Measurements from ENCODE around the gene C1orf74.

Gene C1orf74

GRCh38 chr1:209746451-209747165 lies 37.8 kb downstream of the C1orf74 start:
- DNase-seq (ENCODE audit: low read depth), result no peak

- peak; percentile 78 for DNase-seq (ENCODE audit: low read depth)
Measured at GRCh38 chr1:209743145-209743482, 41.2 kb downstream of the C1orf74 start.

GRCh38 chr1:209742409-209743144 lies 41.8 kb downstream of the C1orf74 start:
- DNase-seq (ENCODE audit: low read depth), result peak; percentile 81

- DNase-seq (ENCODE audit: low read depth), result no peak
Measured at GRCh38 chr1:209741889-209742288, 42.5 kb downstream of the C1orf74 start.

DNA sequence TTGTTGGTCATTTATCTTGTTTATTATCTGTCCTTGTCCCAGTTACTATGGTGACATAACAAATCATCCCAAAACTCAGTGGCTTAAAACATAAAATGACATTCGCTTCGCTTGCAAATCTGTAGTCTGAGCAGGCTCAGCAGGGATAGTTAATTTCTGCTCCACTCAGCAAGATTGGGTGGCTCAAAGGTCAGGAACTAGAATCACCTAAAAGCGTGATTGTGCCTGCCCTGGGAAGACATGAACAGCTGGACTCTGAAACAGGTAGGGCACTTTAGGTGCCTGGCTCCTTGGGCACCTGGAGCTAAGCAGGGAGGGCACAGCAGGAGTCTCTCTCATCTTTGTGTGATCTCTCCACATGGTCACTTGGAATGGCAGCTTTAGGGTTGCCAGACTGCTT lies 43.2 kb downstream of the C1orf74 start:
- DNase-seq (ENCODE audit: low read depth), result no peak

DNA sequence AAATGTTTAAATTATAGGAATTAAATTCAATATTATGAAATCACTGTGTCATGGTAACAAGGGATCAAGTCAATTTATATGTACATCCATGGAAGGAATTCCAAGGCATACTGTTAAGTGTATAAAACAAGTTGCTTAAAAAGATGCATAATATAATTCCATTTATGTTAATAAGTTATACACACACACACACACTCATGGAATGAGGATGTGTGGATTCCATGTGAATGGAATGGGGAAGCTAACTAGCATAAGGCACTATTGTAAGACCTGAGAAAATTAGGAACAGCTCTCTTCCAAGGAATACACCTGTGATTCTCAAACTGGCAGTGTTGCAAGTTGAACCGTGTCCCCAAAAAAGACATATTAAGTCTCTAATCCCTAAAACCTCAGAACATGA lies 46.1 kb downstream of the C1orf74 start:
- DNase-seq (ENCODE audit: low read depth), result no peak

- no peak for DNase-seq (ENCODE audit: low read depth)
Measured at GRCh38 chr1:209737118-209737505, 47.2 kb downstream of the C1orf74 start.

DNA sequence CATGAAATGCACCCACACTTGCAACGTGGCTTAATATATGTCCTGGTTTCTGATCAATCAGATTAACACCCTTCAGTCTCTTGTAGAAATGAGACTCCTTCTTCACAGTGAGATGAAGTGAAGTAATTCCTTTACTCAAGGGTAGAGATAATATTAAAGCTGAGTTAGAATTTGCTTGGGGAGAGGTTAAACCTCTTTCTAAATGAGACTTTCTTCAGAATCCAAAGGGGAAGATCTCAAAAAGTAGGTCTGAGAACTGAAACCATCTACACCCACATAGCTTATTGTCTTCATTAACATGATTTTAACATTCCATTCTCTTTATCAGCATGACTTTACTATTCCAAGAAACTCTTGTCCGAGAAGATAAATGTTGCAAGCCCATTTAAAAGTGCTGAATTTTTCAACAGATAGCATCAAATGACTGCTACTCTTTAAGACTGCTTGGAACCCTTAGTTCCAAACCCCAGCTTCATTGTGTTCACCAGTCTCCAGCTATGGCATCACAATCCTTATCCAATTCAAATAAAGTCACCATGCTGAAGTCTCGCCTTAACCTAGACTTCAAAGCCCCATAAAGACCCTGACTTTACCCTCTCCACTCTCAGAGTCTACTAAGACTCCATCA lies 47.8 kb downstream of the C1orf74 start:
- no peak for DNase-seq (ENCODE audit: low read depth)

GRCh38 chr1:209733409-209734192 lies 50.8 kb downstream of the C1orf74 start:
- peak; percentile 40 for DNase-seq (ENCODE audit: low read depth)

GRCh38 chr1:209732725-209733124 lies 51.6 kb downstream of the C1orf74 start:
- DNase-seq (ENCODE audit: low read depth), result peak; percentile 65

DNA sequence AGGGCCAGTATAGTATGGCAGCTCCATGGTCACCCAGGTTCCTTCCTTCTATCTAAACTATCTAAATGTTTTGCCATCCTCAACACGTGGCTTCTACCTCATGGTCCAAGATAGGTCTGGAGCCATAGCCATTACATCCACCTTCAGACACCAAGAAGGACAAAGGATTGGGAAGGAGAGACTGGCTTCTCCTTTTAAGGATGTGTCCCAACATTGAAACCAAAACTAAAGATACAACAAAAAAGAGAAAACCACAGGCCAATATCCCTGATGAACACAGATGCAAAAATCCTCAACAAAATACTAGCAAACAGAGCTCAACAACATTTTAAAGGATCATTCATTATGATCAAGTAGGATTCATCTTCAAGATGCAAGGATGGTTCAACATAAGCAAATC lies 54.9 kb downstream of the C1orf74 start:
- no peak for DNase-seq (ENCODE audit: low read depth)
